ENCODE results near the gene SLTM.

The SLTM gene

DNA sequence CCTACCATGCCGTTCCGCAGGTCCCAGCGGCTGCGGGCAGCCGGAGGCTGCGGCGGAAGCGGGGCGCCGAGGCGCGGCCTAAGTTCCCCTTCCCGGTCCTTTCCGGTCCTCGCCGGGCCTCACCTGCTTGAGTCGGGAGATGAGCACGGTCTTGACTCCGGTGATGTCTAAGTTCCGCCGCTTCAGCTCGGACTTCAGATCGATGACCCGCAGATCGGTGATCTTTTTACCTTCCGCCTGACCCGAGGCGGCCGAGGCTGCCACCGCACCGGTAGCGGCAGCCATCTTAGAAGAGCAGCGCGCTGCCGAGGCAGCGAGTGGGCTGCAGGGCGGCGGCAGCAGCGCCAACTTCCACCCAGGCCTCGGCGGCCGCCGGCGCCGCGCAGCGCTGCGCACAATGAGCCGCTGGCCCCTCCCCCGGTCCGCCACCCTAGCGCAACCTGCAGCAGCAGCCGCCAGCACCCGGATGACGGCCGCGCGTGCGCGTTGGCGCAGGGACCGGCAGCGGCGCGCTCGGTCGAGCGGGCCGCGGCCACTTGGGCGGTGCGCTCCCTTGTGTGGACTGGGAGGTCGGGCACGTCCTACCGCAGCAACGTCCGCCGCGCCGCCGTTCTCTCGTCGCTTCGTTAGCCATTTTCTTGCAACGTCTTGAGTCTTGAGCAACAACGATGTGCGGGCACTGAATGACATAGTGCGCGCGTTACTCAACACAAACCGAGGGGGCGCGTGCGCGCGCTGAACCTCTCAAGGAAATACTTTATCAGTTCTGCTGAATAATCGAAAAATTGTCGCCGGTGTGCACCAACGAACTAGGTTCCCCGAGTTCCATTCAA lies at the start of gene SLTM:
Gene SLTM, minus strand, starts transcription at position 399 of the 833 bp plus-strand sequence. Its CDS starts 114 bp downstream, at position 285.
- in situ Hi-C loops (cut with MboI; ENCODE audit: low pct_unique_long_range_greater_than_20kb, low sequenced_read_pairs, unreplicated experiment): no loop called here
- DNase-seq (ENCODE audit: low spot score): peak; percentile 96
- TF ChIP-seq, protein P1, sequence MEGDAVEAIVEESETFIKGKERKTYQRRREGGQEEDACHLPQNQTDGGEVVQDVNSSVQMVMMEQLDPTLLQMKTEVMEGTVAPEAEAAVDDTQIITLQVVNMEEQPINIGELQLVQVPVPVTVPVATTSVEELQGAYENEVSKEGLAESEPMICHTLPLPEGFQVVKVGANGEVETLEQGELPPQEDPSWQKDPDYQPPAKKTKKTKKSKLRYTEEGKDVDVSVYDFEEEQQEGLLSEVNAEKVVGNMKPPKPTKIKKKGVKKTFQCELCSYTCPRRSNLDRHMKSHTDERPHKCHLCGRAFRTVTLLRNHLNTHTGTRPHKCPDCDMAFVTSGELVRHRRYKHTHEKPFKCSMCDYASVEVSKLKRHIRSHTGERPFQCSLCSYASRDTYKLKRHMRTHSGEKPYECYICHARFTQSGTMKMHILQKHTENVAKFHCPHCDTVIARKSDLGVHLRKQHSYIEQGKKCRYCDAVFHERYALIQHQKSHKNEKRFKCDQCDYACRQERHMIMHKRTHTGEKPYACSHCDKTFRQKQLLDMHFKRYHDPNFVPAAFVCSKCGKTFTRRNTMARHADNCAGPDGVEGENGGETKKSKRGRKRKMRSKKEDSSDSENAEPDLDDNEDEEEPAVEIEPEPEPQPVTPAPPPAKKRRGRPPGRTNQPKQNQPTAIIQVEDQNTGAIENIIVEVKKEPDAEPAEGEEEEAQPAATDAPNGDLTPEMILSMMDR (IDR thresholded peaks at IDR 0.05; ENCODE audit: extremely low read depth, insufficient read depth, missing control alignments): no peak

DNA sequence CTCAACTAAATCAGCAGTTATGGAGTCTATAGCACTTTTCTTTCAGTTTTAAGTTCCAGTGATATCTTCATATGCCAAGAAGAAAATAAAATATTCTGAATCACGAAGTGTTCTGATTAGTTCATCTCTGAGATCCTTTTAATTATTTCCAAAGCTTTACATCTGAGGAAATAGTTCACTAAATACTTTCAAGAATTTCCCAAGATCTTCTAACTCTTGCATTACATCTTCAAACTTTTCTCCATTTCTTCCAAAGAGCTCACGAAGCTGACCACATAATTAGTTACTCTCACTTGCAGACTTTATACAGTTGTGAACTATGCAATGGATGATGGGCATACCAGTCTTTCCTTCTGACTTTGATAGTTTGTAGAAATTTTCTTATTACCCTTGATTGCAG lies 49.8 kb upstream of the SLTM start:
- in situ Hi-C loops (cut with MboI; ENCODE audit: low pct_unique_long_range_greater_than_20kb, low sequenced_read_pairs, unreplicated experiment): no loop called here
- no peak for DNase-seq (ENCODE audit: low spot score)

DNA sequence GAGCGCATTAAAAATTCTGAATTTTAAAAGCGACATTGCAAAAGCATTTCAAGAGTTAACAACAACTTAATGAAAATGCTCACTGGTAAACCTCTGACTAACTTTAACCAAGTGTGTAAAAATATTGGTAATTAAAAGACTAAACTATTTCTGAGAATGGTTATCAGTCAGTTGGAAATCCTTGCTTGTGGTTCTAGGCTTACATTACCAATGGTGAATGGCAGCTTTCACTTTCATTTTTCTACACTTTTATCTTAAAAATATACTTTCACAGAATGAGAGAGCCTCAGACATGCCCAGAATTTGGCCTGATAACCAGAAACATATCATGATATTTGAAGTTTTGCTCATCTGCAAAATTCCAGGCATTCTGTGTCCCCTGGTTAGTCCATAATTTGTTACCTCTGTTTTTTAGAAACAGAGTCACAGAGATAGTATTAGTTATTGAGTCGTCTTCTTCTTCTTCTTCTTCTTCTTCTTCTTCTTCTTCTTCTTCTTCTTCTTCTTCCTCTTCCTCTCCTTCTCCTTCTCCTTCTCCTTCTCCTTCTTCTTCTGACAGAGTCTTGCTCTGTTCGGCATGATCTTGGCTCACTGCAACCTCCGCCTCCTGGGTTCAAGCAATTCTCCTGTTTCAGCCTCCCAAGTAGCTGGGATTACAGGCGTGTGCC lies 48.5 kb upstream of the SLTM start:
- TF ChIP-seq, protein P1 (IDR thresholded peaks at IDR 0.05; ENCODE audit: extremely low read depth, insufficient read depth, missing control alignments): no peak
- in situ Hi-C loops (cut with MboI; ENCODE audit: low pct_unique_long_range_greater_than_20kb, low sequenced_read_pairs, unreplicated experiment): no loop called here

More for the DNA sequence above, 49.8 kb upstream of the SLTM start:
- TF ChIP-seq, protein P1 (IDR thresholded peaks at IDR 0.05; ENCODE audit: extremely low read depth, insufficient read depth, missing control alignments): no peak

DNA sequence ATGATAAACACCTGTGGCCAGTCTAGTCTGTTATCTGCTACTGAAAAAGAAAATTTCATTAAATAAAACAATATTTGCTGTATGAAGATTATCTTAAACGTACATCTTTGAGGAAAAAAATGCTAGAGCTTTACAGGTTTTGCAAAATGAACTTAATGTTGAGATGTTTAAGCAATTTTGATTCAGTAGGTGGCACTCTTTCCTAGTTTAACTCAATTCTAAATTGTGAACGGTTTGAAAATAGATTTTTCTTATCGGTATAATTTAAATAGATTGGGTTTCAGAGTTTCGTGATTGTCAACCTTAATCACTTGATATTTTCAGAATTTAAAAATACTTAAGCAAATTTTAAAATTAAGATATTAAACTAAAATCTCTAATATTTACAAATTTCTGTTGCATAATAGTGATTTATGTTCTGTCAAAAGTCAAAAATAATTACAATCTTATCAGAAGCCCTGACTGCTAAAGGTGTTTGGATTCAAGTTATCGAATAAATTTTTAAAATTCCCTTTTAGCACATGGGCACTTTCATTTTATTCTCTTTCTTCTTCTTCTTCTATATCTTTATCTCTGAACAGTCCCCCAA lies 47.0 kb upstream of the SLTM start:
- in situ Hi-C loops (cut with MboI; ENCODE audit: low pct_unique_long_range_greater_than_20kb, low sequenced_read_pairs, unreplicated experiment): no loop called here
- TF ChIP-seq, protein P1 (IDR thresholded peaks at IDR 0.05; ENCODE audit: extremely low read depth, insufficient read depth, missing control alignments): peak; percentile 50
- peak; percentile 19 for DNase-seq (ENCODE audit: low spot score)

More for the DNA sequence above, 48.5 kb upstream of the SLTM start:
- DNase-seq (ENCODE audit: low spot score): peak; percentile 40

DNA sequence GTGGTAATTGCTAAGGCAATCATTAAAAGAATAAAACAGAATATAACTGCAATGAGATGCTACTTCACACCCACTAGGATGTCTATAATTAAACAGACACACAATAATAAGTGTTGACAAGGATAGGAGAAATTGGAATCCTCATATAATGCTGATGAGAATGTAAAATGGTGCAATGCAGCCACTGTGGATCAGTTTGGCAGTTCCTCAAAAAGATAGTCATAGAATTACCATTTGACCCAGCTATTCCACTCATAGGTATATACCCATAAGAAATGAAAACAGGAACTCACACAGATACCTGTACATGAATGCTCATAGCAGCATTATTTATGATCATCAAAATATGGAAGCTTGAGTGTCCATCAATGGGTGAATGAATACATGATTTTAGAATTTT lies 44.4 kb upstream of the SLTM start:
- DNase-seq (ENCODE audit: low spot score): no peak
- in situ Hi-C loops (cut with MboI; ENCODE audit: low pct_unique_long_range_greater_than_20kb, low sequenced_read_pairs, unreplicated experiment): no loop called here
- TF ChIP-seq, protein P1 (IDR thresholded peaks at IDR 0.05; ENCODE audit: extremely low read depth, insufficient read depth, missing control alignments): no peak

DNA sequence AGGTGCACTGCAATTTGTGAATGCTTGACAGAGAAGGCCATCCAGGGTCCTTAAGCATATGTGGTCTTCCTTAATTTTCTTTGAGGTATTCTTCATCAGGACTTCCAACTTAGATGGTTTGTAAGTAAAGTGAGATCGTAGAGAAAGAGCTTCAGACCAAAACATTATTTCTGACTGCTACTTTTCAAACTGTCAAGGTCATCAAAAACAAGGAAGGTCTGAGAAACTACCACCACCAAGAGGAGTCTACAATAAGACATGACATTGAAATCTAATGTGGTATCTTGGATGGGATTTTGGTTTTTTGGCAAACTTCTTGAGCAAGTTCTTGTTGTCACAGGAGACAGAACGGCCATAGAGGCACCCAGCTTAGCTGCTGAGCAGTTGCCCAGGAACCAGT lies 34.0 kb upstream of the SLTM start:
- TF ChIP-seq, protein P1 (IDR thresholded peaks at IDR 0.05; ENCODE audit: extremely low read depth, insufficient read depth, missing control alignments): no peak
- DNase-seq (ENCODE audit: low spot score): no peak
- in situ Hi-C loops (cut with MboI; ENCODE audit: low pct_unique_long_range_greater_than_20kb, low sequenced_read_pairs, unreplicated experiment): loop anchor here (10.0 to 25.0 kb wide), 2 partner anchors 527 to 730 kb away; no protein-coding TSS in a partner anchor

Measured in GM13977 (cell line).